Karpas-422 (cell line): ENCODE measurements around the gene KLHL7. TPM values are rescaled to one million over a fixed set of nuclear protein-coding genes. Genes with fewer than 3 reads are reported as not detected.
A peak's percentile ranks its signal among the peaks of the same experiment; 100 is the strongest.

Experiments used
- DNase-seq: peaks from one replicate; pipeline ENCODE4 v3.0.0-alpha.2; 2015
- H2AFZ ChIP-seq: fragments of 200-600 bp; sonication (generic); 2 replicates; pipeline ENCODE4 v1.6.1; 2014; ENCODE audit warnings: antibody characterized with exemption, low read length, mixed read lengths
- H3K27ac ChIP-seq: fragments of 200-600 bp; sonication (generic); 2 replicates; pipeline ENCODE4 v1.5.1; 2014; ENCODE audit warnings: mild to moderate bottlenecking, low read length, moderate library complexity
- H3K27me3 ChIP-seq: fragments of 200-600 bp; sonication (generic); 2 replicates; pipeline ENCODE4 v1.6.1; 2014; ENCODE audit warnings: low read length, mixed read lengths
- H3K36me3 ChIP-seq: fragments of 200-600 bp; sonication (generic); 2 replicates; pipeline ENCODE4 v1.6.1; 2014; ENCODE audit warnings: low read length, mixed read lengths; ENCODE audit not compliant: insufficient read depth
- H3K4me1 ChIP-seq: fragments of 200-600 bp; sonication (generic); 2 replicates; pipeline ENCODE4 v1.6.1; 2014; ENCODE audit warnings: mild to moderate bottlenecking, low read length, mixed read lengths
- H3K4me2 ChIP-seq: fragments of 200-600 bp; sonication (generic); 2 replicates; pipeline ENCODE4 v1.6.1; 2014; ENCODE audit warnings: low read length, low read depth, mild to moderate bottlenecking; ENCODE audit not compliant: poor library complexity, severe bottlenecking
- H3K4me3 ChIP-seq: fragments of 200-600 bp; sonication (generic); 2 replicates; pipeline ENCODE4 v1.5.1; 2014; ENCODE audit warnings: mild to moderate bottlenecking, antibody characterized with exemption, low read length, mixed read lengths
- H3K79me2 ChIP-seq: fragments of 200-600 bp; sonication (generic); 2 replicates; pipeline ENCODE4 v1.6.1; 2014; ENCODE audit warnings: mild to moderate bottlenecking, low read length, mixed read lengths
- H3K9ac ChIP-seq: fragments of 200-600 bp; sonication (generic); 2 replicates; pipeline ENCODE4 v1.6.0; 2014; ENCODE audit warnings: low read length
- H3K9me2 ChIP-seq: fragments of 200-600 bp; sonication (generic), shearing (Covaris generic); replicated peaks from 2 replicates; pipeline ENCODE4 v1.6.0; 2014; ENCODE audit warnings: mild to moderate bottlenecking, low read length, moderate library complexity; ENCODE audit not compliant: insufficient read depth
- H3K9me3 ChIP-seq: fragments of 300-700, 200-600 bp; sonication (generic); 2 replicates; pipeline ENCODE4 v1.6.1; 2014; ENCODE audit warnings: low read length, mixed read lengths
- H4K20me1 ChIP-seq: fragments of 200-600 bp; sonication (generic); 2 replicates; pipeline ENCODE4 v1.6.1; 2014; ENCODE audit warnings: mild to moderate bottlenecking, antibody characterized with exemption, low read length, low read depth; ENCODE audit not compliant: insufficient read depth
- total RNA-seq: library from RNA; depleted of rRNA; stranded (reverse); fragments of >200 nt; shearing (Covaris generic); gene quantifications from 2 replicates; pipeline ENCODE4 v1.2.3, GENCODE V29; 2014; ENCODE audit warnings: low replicate concordance; rRNA removed

The KLHL7 gene, protein sequence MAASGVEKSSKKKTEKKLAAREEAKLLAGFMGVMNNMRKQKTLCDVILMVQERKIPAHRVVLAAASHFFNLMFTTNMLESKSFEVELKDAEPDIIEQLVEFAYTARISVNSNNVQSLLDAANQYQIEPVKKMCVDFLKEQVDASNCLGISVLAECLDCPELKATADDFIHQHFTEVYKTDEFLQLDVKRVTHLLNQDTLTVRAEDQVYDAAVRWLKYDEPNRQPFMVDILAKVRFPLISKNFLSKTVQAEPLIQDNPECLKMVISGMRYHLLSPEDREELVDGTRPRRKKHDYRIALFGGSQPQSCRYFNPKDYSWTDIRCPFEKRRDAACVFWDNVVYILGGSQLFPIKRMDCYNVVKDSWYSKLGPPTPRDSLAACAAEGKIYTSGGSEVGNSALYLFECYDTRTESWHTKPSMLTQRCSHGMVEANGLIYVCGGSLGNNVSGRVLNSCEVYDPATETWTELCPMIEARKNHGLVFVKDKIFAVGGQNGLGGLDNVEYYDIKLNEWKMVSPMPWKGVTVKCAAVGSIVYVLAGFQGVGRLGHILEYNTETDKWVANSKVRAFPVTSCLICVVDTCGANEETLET
- 20.2 and 23.1 TPM in 2 replicates for total RNA-seq

DNA sequence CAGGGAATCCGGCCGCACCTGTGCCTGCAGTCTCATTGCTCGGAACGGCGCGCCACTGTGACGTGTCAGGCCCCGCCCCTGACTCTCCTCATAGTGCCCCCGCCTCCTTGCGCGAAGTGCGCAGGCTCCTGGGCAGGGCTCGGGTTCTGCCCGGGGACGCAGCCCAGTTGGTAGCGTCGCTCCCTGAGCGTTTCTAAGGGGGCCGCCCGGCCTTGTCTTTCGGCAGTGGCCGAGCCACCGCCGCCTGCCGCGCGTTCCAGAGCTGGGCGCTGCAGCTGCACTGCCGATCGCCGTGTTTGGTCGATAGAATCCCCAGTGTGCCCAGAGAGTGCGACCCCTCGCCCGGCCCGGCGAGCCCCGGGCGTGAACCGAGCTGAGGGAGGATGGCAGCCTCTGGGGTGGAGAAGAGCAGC is at the start of gene KLHL7:
Gene KLHL7, plus strand, starts transcription at position 142 of the 413 bp plus-strand sequence. Its CDS starts 242 bp downstream, at position 384.
- Histone ChIP-seq H3K27ac (peak within 1 kb of the TSS; percentile 77), H3K4me1 (peaks cover 23% of the 10 kb centered on the region), H2AFZ (peak within 1 kb of the TSS; percentile 99), H3K9me2 (no peaks in the 10 kb centered on the region), H3K9ac (peak within 1 kb of the TSS; percentile 96), H3K36me3 (no peaks in the 10 kb centered on the region; the same call in 1 of the 2 replicates), H3K79me2 (peaks cover 45% of the 10 kb centered on the region), H3K27me3 (no peaks in the 10 kb centered on the region), H3K9me3 (no peaks in the 10 kb centered on the region), H4K20me1 (peaks cover 15% of the 10 kb centered on the region; the same call in 1 of the 2 replicates), H3K4me2 (peak within 1 kb of the TSS; percentile 92), H3K4me3 (peak within 1 kb of the TSS; percentile 95)
- peak; percentile 98 for DNase-seq

DNA sequence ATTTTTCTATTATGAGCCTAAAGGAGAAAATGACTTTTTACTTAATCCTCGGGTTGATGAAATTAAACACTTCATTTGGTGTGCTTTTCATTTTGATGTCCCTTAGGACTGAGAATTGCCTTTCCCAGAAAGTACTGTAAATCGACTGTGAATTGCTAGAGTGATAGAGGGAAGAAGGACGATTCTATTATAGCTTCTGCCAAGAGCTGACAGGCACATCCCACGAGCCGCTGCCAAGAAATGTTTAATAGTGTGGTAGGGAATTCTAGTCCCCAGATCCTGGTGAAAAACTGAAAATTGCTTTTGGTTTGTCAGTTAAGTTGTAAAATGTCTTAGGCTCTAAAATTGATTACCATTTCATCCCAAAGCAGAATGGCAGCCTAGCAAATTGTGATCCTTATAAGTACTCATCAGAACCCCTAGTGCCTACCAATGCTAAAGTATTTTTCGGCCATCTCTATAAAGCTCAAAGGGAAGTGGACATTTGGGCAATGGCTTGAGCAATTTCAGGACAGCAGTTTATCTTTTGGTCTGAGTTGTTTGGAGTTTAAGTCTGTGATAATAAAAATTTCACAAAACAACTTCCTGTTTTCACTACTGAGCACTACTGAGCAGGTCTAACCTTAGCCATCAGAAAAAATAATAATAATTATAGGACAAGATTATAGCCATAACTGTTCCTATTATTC is 47.0 kb upstream of the KLHL7 start:
- no peaks in the 10 kb centered on the region for H3K79me2 ChIP-seq
- DNase-seq: no peak
- H3K4me3 ChIP-seq: no peak overlapping the region
- no peak overlapping the region for H3K27ac ChIP-seq
- no peak overlapping the region for H3K4me2 ChIP-seq
- no peaks in the 10 kb centered on the region for H3K36me3 ChIP-seq
- no peaks in the 10 kb centered on the region for H3K9me3 ChIP-seq
- H3K27me3 ChIP-seq: peaks cover 3% of the 10 kb centered on the region; the same call in 1 of the 2 replicates
- H2AFZ ChIP-seq: no peak overlapping the region
- no peaks in the 10 kb centered on the region for H4K20me1 ChIP-seq
- no peaks in the 10 kb centered on the region for H3K9me2 ChIP-seq
- no peaks in the 10 kb centered on the region for H3K4me1 ChIP-seq
- H3K9ac ChIP-seq: no peak overlapping the region

DNA sequence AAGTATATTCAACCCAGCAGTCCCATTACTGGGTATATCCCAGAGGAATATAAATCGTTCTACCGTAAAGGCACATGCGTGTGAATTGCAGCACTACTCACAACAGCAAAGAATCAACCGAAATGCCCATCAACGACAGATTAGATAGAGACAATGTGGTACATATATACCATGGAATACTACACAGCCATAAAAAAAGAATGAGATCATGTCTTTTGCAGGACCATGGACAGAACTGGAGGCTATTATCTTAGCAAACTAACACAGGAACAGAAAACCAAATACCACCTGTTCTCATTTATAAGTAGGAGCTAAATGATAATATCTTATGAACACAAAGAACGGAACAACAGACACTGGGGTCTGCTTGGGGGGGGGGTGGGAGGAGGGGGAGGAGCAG is 44.3 kb upstream of the KLHL7 start:
- no peaks in the 10 kb centered on the region for H4K20me1 ChIP-seq
- H3K27ac ChIP-seq: no peak overlapping the region
- DNase-seq: no peak

DNA sequence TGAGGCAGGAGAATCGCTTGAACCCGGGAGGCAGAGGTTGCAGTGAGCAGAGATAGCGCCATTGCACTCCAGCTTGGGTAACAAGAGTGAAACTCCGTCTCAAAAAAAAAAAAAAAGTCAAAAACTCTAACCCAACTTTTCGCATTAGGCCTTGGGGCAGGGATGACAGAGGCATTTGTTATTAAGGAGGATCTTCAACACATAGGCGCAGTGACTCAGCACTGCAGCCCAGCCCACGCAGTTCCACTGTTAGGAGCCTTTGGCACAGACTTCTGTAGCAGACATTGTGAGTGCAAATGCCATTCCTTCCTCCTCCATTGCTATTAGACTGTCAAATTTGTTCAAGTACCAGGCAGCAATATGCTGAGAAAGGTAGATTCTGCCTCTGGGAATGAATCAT is 43.1 kb upstream of the KLHL7 start:
- no peaks in the 10 kb centered on the region for H3K9me3 ChIP-seq
- no peak overlapping the region for H3K27ac ChIP-seq
- H3K9ac ChIP-seq: no peak overlapping the region
- H4K20me1 ChIP-seq: no peaks in the 10 kb centered on the region
- no peak overlapping the region for H3K4me3 ChIP-seq
- no peak overlapping the region for H2AFZ ChIP-seq
- H3K79me2 ChIP-seq: no peaks in the 10 kb centered on the region
- no peak for DNase-seq
- H3K4me1 ChIP-seq: no peaks in the 10 kb centered on the region
- H3K27me3 ChIP-seq: no peaks in the 10 kb centered on the region
- H3K9me2 ChIP-seq: no peaks in the 10 kb centered on the region
- H3K36me3 ChIP-seq: no peaks in the 10 kb centered on the region
- H3K4me2 ChIP-seq: no peak overlapping the region

More for the DNA sequence above, 44.3 kb upstream of the KLHL7 start:
- H3K79me2 ChIP-seq: no peaks in the 10 kb centered on the region
- H3K36me3 ChIP-seq: no peaks in the 10 kb centered on the region
- H3K9ac ChIP-seq: no peak overlapping the region
- H3K4me1 ChIP-seq: no peaks in the 10 kb centered on the region
- H3K9me2 ChIP-seq: no peaks in the 10 kb centered on the region
- peaks cover 3% of the 10 kb centered on the region; the same call in 1 of the 2 replicates for H3K27me3 ChIP-seq
- H2AFZ ChIP-seq: no peak overlapping the region
- no peaks in the 10 kb centered on the region for H3K9me3 ChIP-seq
- no peak overlapping the region for H3K4me3 ChIP-seq
- H3K4me2 ChIP-seq: no peak overlapping the region

DNA sequence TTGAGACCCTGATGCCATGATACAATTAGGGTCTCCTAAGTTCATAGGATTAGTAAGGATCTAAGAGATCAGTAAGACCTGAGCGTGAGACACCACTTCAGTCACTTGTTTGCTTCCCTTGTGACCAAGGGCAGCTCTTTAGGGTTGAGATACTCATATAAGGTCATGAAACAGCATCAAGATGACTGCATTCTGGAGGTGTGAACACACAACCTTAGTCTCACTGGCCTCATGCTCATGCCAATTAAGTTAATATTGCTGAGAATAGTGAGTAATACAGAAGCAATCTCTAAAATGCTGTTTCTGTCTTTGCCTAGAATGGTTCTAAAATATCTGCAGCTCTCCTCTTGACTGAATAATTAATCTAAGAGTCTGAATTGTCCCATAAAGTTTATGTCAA is 39.6 kb upstream of the KLHL7 start:
- H3K4me3 ChIP-seq: no peak overlapping the region
- DNase-seq: no peak
- no peaks in the 10 kb centered on the region for H3K27me3 ChIP-seq
- H3K79me2 ChIP-seq: no peaks in the 10 kb centered on the region
- H2AFZ ChIP-seq: no peak overlapping the region
- no peak overlapping the region for H3K27ac ChIP-seq
- H3K9ac ChIP-seq: no peak overlapping the region
- H4K20me1 ChIP-seq: no peaks in the 10 kb centered on the region
- no peaks in the 10 kb centered on the region for H3K36me3 ChIP-seq
- H3K4me1 ChIP-seq: no peaks in the 10 kb centered on the region
- no peaks in the 10 kb centered on the region for H3K9me3 ChIP-seq
- no peak overlapping the region for H3K4me2 ChIP-seq
- no peaks in the 10 kb centered on the region for H3K9me2 ChIP-seq

DNA sequence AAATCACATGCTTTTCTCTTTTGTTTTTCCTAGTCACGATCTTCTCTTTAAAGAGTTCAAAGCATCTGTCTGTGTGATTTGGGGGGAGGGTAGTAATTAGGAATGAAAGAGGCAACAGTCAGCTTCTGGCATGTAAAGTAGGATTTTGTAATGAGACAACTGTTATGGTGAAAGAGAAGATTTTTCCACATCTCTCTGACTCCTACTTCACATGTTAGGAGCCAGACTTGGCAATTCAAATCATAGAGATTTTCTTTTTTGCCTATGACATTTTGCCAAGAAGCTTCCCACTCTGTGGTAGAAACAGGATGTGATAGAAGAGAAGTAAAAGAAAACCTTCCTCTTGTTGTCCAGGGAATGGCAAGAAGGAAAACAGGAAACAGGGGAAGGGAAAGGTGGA is 38.3 kb upstream of the KLHL7 start:
- H3K27me3 ChIP-seq: no peaks in the 10 kb centered on the region
- H4K20me1 ChIP-seq: no peaks in the 10 kb centered on the region
- no peak overlapping the region for H3K4me2 ChIP-seq
- no peaks in the 10 kb centered on the region for H3K79me2 ChIP-seq
- H3K4me3 ChIP-seq: no peak overlapping the region
- no peaks in the 10 kb centered on the region for H3K36me3 ChIP-seq
- DNase-seq: no peak
- H3K27ac ChIP-seq: no peak overlapping the region
- H3K9me2 ChIP-seq: no peaks in the 10 kb centered on the region
- H2AFZ ChIP-seq: no peak overlapping the region
- H3K9me3 ChIP-seq: no peaks in the 10 kb centered on the region
- H3K9ac ChIP-seq: no peak overlapping the region
- no peaks in the 10 kb centered on the region for H3K4me1 ChIP-seq

DNA sequence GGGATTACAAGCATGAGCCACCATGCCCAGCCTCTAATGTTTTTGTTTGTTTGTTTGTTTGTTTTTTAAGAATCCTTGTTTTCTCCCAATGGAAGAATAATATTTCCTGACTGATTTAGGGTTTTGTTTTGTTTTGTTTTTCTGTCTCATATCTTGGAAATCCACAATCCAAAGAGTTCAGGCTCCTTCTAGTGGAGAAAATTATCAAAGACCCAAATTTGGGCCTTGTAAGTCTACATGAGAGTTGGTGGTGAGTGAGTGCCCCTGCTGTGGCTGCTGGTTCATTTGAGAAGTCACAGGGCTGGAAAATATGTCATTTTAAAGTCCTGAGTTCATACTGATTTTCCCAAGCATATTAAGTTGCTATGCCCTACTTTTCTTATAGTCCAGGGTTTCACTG is 33.5 kb upstream of the KLHL7 start:
- Histone ChIP-seq H3K79me2 (no peaks in the 10 kb centered on the region), H3K4me3 (no peak overlapping the region), H3K9ac (no peak overlapping the region), H3K9me3 (no peaks in the 10 kb centered on the region), H3K27me3 (no peaks in the 10 kb centered on the region), H2AFZ (no peak overlapping the region), H3K4me1 (no peaks in the 10 kb centered on the region), H4K20me1 (no peaks in the 10 kb centered on the region), H3K9me2 (no peaks in the 10 kb centered on the region), H3K4me2 (no peak overlapping the region), H3K36me3 (no peaks in the 10 kb centered on the region), H3K27ac (no peak overlapping the region)
- DNase-seq: no peak

DNA sequence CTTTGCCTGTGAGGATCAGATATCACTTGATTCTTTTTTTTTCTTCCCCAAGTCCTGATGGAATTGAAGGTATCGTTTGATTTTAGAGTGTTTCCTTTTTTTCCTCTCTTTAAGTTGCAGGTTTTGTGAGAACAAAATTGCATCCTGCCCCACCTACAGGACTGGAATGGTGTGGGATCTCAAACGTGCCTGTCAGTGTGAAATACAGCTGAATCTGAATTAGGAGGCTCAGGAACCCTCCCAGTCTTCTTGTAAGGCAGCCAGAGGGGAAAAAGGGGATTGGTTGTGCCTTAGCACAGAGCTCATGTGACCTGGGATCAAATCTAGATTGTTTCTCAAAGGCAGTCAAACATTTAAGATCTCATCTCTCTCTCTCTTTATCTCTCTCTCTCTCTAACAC is 32.7 kb upstream of the KLHL7 start:
- no peak overlapping the region for H2AFZ ChIP-seq
- no peak overlapping the region for H3K4me3 ChIP-seq
- no peak overlapping the region for H3K27ac ChIP-seq
- no peak overlapping the region for H3K4me2 ChIP-seq
- H3K9me2 ChIP-seq: no peaks in the 10 kb centered on the region
- no peak overlapping the region for H3K9ac ChIP-seq
- no peaks in the 10 kb centered on the region for H4K20me1 ChIP-seq
- H3K79me2 ChIP-seq: no peaks in the 10 kb centered on the region
- DNase-seq: no peak
- H3K36me3 ChIP-seq: no peaks in the 10 kb centered on the region
- H3K4me1 ChIP-seq: peaks cover under 1% of the 10 kb centered on the region; the same call in 1 of the 2 replicates
- H3K27me3 ChIP-seq: no peaks in the 10 kb centered on the region
- no peaks in the 10 kb centered on the region for H3K9me3 ChIP-seq
